OCI-LY1 (cell line): ENCODE results near the gene STK40.

Experiments
- CTCF ChIP-seq: fragments of 200-600 bp; sonication (generic), shearing (Covaris generic); IDR thresholded peaks from 2 replicates; pipeline ENCODE4 v1.5.1; 2017; ENCODE audit warnings: mild to moderate bottlenecking, antibody characterized with exemption, low read length, moderate library complexity, mixed read lengths
- EZH2 ChIP-seq: fragments of 200-600 bp; sonication (generic), shearing (Covaris generic); IDR thresholded peaks from 2 replicates; pipeline ENCODE4 v1.8.0; 2017; ENCODE audit warnings: borderline replicate concordance, mixed run types, mild to moderate bottlenecking, antibody characterized with exemption, low read length, moderate library complexity, mixed read lengths

- no peak for TF ChIP-seq CTCF
- no peak for TF ChIP-seq EZH2
These were observed 61.9 kb downstream of the STK40 start, which contains the start of gene EVA1B for GRCh38 chr1:36323636-36324352.
